Measurements from ENCODE around the gene KIF26B. TPM values are rescaled to one million over a fixed set of nuclear protein-coding genes. Genes with fewer than 3 reads are reported as not detected.

The KIF26B gene
- total and polyA plus RNA-seq, 2 of the 4 experiments (the other 2 are of a cell fraction), result 0.53 to 0.54 TPM

DNA sequence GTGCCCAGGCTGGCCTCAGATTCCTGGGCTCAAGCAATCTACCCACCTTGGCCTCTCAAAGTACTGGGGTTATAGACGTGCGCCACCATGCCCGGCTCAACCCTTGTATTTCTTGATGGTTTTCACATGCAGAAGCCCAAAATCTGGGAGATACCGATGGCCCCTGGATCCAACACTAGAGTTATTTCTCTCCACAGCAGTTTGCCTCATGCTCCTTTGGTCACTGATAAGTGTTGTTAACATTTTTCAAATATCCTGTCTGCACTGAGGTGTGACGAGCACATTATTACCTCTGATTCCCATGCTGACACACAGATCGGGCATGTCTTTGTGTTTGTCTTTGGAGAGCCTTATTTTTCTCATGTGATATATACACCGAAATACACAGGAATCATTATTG is 107.0 kb downstream of the KIF26B start:
- Histone ChIP-seq H3K9ac (ENCODE audit: low read depth, low read length) (no peak overlapping the region), H3K79me1 (ENCODE audit: low read depth in 1 of 2, low read length in 2 of 2) (no peaks in the 10 kb centered on the region), H2BK15ac (ENCODE audit: low read depth, low read length) (no peak overlapping the region), H4K20me1 (ENCODE audit: insufficient read depth, low read length) (no peaks in the 10 kb centered on the region), H2AK5ac (ENCODE audit: low read depth, low read length) (no peak overlapping the region), H2AK9ac (replicated peaks; ENCODE audit: low read depth, low read length, poor library complexity) (no peak overlapping the region), H3K27ac (ENCODE audit: insufficient read depth, low read length) (no peak overlapping the region), H3K4me3 (ENCODE audit: insufficient read depth, low read depth, low read length) (no peak overlapping the region), H4K8ac (ENCODE audit: low read depth in 2 of 2, low read length in 2 of 2) (no peak overlapping the region), H2BK120ac (ENCODE audit: low read depth, low read length) (no peak overlapping the region), H3K4me2 (ENCODE audit: low read depth, low read length) (no peak overlapping the region), H2AFZ (replicated peaks; ENCODE audit: low read length, poor library complexity) (no peak overlapping the region), H3K14ac (replicated peaks; ENCODE audit: low read depth, low read length) (no peak overlapping the region), H3K9me3 (ENCODE audit: control insufficient read depth, insufficient read depth, low read length) (no peaks in the 10 kb centered on the region), H3K9me1 (ENCODE audit: insufficient read depth, low read length) (no peaks in the 10 kb centered on the region), H3K56ac (ENCODE audit: extremely low read depth, insufficient read depth, low read length) (no peak overlapping the region), H3K4ac (ENCODE audit: low read depth, low read length) (no peak overlapping the region), H4K5ac (ENCODE audit: low read depth, low read length) (no peak overlapping the region), H3K36me3 (ENCODE audit: control insufficient read depth, insufficient read depth, low read length) (no peaks in the 10 kb centered on the region), H2BK20ac (ENCODE audit: low read depth, low read length) (no peak overlapping the region), H3K18ac (ENCODE audit: low read depth, low read length) (no peak overlapping the region), H3K27me3 (ENCODE audit: control insufficient read depth, insufficient read depth, low read length) (no peaks in the 10 kb centered on the region), H3K23ac (ENCODE audit: low read depth, low read length) (no peak overlapping the region), H2BK5ac (ENCODE audit: low read depth, low read length, poor library complexity, severe bottlenecking) (no peak overlapping the region), H3K4me1 (ENCODE audit: control insufficient read depth, insufficient read depth, low read length) (no peaks in the 10 kb centered on the region), H4K91ac (ENCODE audit: insufficient read depth, low read depth, low read length) (no peak overlapping the region)
- dilution Hi-C loops (cut with HindIII; ENCODE audit: low sequenced_read_pairs, unreplicated experiment), result no loop called here
- in situ Hi-C loops (cut with MboI; ENCODE audit: low sequenced_read_pairs), result no loop called here
- ChIA-PET CTCF (no interaction called here), POLR2A (ENCODE audit: unreplicated experiment) (no interaction called here)
- BruUV-seq (replicated peaks), result no TSS peak
- intact Hi-C loops (cut with micrococcal nuclease), result no loop called here
- 95% methylated on average over 3 of the region's 7 CpGs; no CpG with 5 or more reads in 1 of the 2 experiments for WGBS, 2 experiments (ENCODE audit: extremely low coverage in 2 of 2, insufficient read length in 1 of 2)
- TF ChIP-seq FOS (IDR thresholded peaks at IDR 0.05; ENCODE audit: low read depth, low read length) (no peak), CHD1 (IDR thresholded peaks at IDR 0.05; ENCODE audit: low read depth, low read length) (no peak), MAZ (IDR thresholded peaks at IDR 0.05; ENCODE audit: borderline replicate concordance, low read depth, low read length) (no peak), RAD21 (IDR thresholded peaks at IDR 0.05; ENCODE audit: low read length) (no peak), NFE2L2 (IDR thresholded peaks at IDR 0.05; ENCODE audit: low read depth, low read length) (no peak), ELK1 (IDR thresholded peaks at IDR 0.05; ENCODE audit: borderline replicate concordance, low read depth, low read length) (no peak), RFX5 (IDR thresholded peaks at IDR 0.05; ENCODE audit: low read depth, low read length) (no peak), USF2 (IDR thresholded peaks at IDR 0.05; ENCODE audit: low read depth, low read length) (no peak), MAFK (IDR thresholded peaks at IDR 0.05; ENCODE audit: low read depth, low read length) (no peak), MXI1 (IDR thresholded peaks at IDR 0.05; ENCODE audit: borderline replicate concordance, low read depth, low read length) (no peak), POLR2A (IDR thresholded peaks at IDR 0.05; ENCODE audit: low read depth, low read length) (no peak), RCOR1 (IDR thresholded peaks at IDR 0.05; ENCODE audit: insufficient replicate concordance, low read length) (no peak), BHLHE40 (IDR thresholded peaks at IDR 0.05; ENCODE audit: low read depth, low read length) (no peak), CEBPB (IDR thresholded peaks at IDR 0.05; ENCODE audit: low read depth, low read length) (no peak), SMC3 (IDR thresholded peaks at IDR 0.05; ENCODE audit: low read depth, low read length) (no peak)
- TF ChIP-seq, protein P1, sequence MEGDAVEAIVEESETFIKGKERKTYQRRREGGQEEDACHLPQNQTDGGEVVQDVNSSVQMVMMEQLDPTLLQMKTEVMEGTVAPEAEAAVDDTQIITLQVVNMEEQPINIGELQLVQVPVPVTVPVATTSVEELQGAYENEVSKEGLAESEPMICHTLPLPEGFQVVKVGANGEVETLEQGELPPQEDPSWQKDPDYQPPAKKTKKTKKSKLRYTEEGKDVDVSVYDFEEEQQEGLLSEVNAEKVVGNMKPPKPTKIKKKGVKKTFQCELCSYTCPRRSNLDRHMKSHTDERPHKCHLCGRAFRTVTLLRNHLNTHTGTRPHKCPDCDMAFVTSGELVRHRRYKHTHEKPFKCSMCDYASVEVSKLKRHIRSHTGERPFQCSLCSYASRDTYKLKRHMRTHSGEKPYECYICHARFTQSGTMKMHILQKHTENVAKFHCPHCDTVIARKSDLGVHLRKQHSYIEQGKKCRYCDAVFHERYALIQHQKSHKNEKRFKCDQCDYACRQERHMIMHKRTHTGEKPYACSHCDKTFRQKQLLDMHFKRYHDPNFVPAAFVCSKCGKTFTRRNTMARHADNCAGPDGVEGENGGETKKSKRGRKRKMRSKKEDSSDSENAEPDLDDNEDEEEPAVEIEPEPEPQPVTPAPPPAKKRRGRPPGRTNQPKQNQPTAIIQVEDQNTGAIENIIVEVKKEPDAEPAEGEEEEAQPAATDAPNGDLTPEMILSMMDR (conservative IDR thresholded peaks at IDR 0.05; ENCODE audit: low read depth, low read length), result no peak
- no peak for DNase-seq
- no peak for ATAC-seq (ENCODE audit: low read depth)

All from IMR-90 (cell line).